GM12878 (cell line): ENCODE measurements around the gene TRIM16. TPM values are rescaled to one million over a fixed set of nuclear protein-coding genes. Genes with fewer than 3 reads are reported as not detected.

Experiments
- ATAC-seq: fragments of 200-7000 bp; cut with Tn5 transposase; 3 replicates; pipeline ENCODE4 v1.9.1; 2020; ENCODE audit warnings: mild to moderate bottlenecking, moderate library complexity
- BruUV-seq: library from RNA; stranded (reverse); fragments of 400-500 nt; replicated peaks from 2 replicates; lab custom pipeline; 2021; lab: Mats Ljungman, UMichigan
- CTCF ChIA-PET: fragments of 300-600 bp; sonication (Branson Sonifier 250); formaldehyde crosslinking; extraction: SDS; loops from one replicate; lab custom pipeline; 2021; ENCODE audit warnings: inconsistent platforms; lab: Yijun Ruan, JAX
- POLR2A ChIA-PET: fragments of 350-600 bp; formaldehyde crosslinking; extraction: SDS; loops from one replicate; lab custom pipeline; 2021; ENCODE audit warnings: inconsistent platforms; lab: Charles Lee
- RAD21 ChIA-PET: fragments of 300-600 bp; sonication (Branson Sonifier 250); formaldehyde crosslinking; loops from one replicate; lab custom pipeline; 2023; ENCODE audit warnings: antibody characterized with exemption; ENCODE audit not compliant: unreplicated experiment; lab: Charles Lee
- SMC1A ChIA-PET: fragments of 300-600 bp; sonication (Branson Sonifier 250); formaldehyde crosslinking; loops from one replicate; lab custom pipeline; 2023; ENCODE audit not compliant: unreplicated experiment, uncharacterized antibody; lab: Charles Lee
- DNase-seq: peaks from one replicate; pipeline ENCODE4 v3.0.0-alpha.2; 2011; ENCODE audit warnings: low read depth, low spot score
- FAIRE-seq: peaks from 3 replicates; lab custom pipeline; 2011; peaks lifted over from hg19 to GRCh38; lab: Jason Lieb, UNC
- H2AFZ ChIP-seq: 2 replicates; pipeline ENCODE4 v1.6.0; 2011; ENCODE audit warnings: low read depth, low read length, control low read depth; ENCODE audit not compliant: control insufficient read depth
- H3K27ac ChIP-seq: 2 replicates; pipeline ENCODE4 v1.5.1; 2011; ENCODE audit warnings: control low read depth; ENCODE audit not compliant: control insufficient read depth, insufficient read depth
- H3K27me3 ChIP-seq, 2 experiments: replicated peaks in 1 of 2; 2 replicates each; pipeline versions ENCODE4 v1.6.0 to v1.6.1; 2011; ENCODE audit warnings: low read length in 1 of 2; ENCODE audit not compliant: control insufficient read depth in 2 of 2, insufficient read depth in 2 of 2
- H3K36me3 ChIP-seq, 2 experiments: 2 replicates each; pipeline ENCODE4 v1.5.1; 2011; ENCODE audit warnings: low read length in 1 of 2; ENCODE audit not compliant: control insufficient read depth in 2 of 2, insufficient read depth in 2 of 2
- H3K4me1 ChIP-seq: 2 replicates; pipeline ENCODE4 v1.6.1; 2011; ENCODE audit warnings: mild to moderate bottlenecking, low read length, moderate library complexity, mixed read lengths; ENCODE audit not compliant: control insufficient read depth, insufficient read depth
- H3K4me2 ChIP-seq: 2 replicates; pipeline ENCODE4 v1.6.0; 2011; ENCODE audit warnings: control low read depth; ENCODE audit not compliant: control insufficient read depth, insufficient read depth
- H3K4me3 ChIP-seq: fragments of 200-600 bp; sonication (generic); 2 replicates; pipeline ENCODE4 v1.5.1; 2016
- H3K79me2 ChIP-seq: 2 replicates; pipeline ENCODE4 v1.6.0; 2011; ENCODE audit warnings: low read length; ENCODE audit not compliant: control insufficient read depth, insufficient read depth
- H3K9ac ChIP-seq: 2 replicates; pipeline ENCODE4 v1.8.0; 2011; ENCODE audit warnings: low read length, control low read depth, mixed read lengths; ENCODE audit not compliant: control insufficient read depth, insufficient read depth
- H3K9me3 ChIP-seq: replicated peaks from 3 replicates; pipeline ENCODE4 v1.5.1; 2011; ENCODE audit warnings: mild to moderate bottlenecking, low read length; ENCODE audit not compliant: control insufficient read depth, insufficient read depth
- H4K20me1 ChIP-seq: 2 replicates; pipeline ENCODE4 v1.6.0; 2011; ENCODE audit not compliant: control insufficient read depth, insufficient read depth
- ATF2 ChIP-seq: IDR thresholded peaks from 2 replicates; pipeline ENCODE4 v1.6.1; 2012; ENCODE audit warnings: low read length, inconsistent platforms
- BCL3 ChIP-seq: IDR thresholded peaks from 2 replicates; pipeline ENCODE4 v1.6.1; 2011; ENCODE audit warnings: borderline replicate concordance, low read depth, mild to moderate bottlenecking, moderate library complexity, low read length; ENCODE audit not compliant: insufficient read depth, poor library complexity, severe bottlenecking
- BRCA1 ChIP-seq: IDR thresholded peaks from 2 replicates; pipeline ENCODE4 v1.6.1; 2011; ENCODE audit warnings: low read depth, low read length, improper control_type of control experiment
- CHD1 ChIP-seq: IDR thresholded peaks from 2 replicates; pipeline ENCODE4 v1.6.1; 2012; ENCODE audit warnings: low read depth, low read length, improper control_type of control experiment
- CUX1 ChIP-seq: IDR thresholded peaks from 2 replicates; pipeline ENCODE4 v1.6.1; 2012; ENCODE audit warnings: improper control_type of control experiment, low read depth, low read length; ENCODE audit not compliant: insufficient replicate concordance
- EZH2 ChIP-seq: IDR thresholded peaks from 2 replicates; pipeline ENCODE4 v1.6.1; 2012; ENCODE audit warnings: low read depth, mild to moderate bottlenecking, control low read depth, inconsistent platforms, low read length, borderline replicate concordance; ENCODE audit not compliant: control insufficient read depth
- KAT2A ChIP-seq: conservative IDR thresholded peaks from 2 replicates; pipeline ENCODE4 v1.6.1; 2011; ENCODE audit warnings: low read depth, low read length; ENCODE audit not compliant: control insufficient read depth
- PAX5 ChIP-seq: IDR thresholded peaks from 2 replicates; pipeline ENCODE4 v1.6.1; 2011; ENCODE audit warnings: low read depth, low read length, borderline replicate concordance
- POU2F2 ChIP-seq: IDR thresholded peaks from 3 replicates; pipeline ENCODE4 v1.6.1; 2011; ENCODE audit warnings: low read depth, mild to moderate bottlenecking, low read length, borderline replicate concordance
- SIX5 ChIP-seq: IDR thresholded peaks from 2 replicates; pipeline ENCODE4 v1.6.1; 2011; ENCODE audit warnings: mild to moderate bottlenecking, low read depth, low read length, moderate library complexity; ENCODE audit not compliant: severe bottlenecking
- YY1 ChIP-seq: IDR thresholded peaks from 2 replicates; pipeline ENCODE4 v1.6.1; 2011; ENCODE audit warnings: low read depth, mild to moderate bottlenecking, low read length
- WGBS: methylation state at CpG from one replicate; pipeline ENCODE4 v1.1.6; 2016; ENCODE audit warnings: low lambda C conversion rate; ENCODE audit not compliant: insufficient replicate concordance, insufficient coverage; ENCODE audit errors: missing lambda C conversion rate; 5-methylcytosine and 5-hydroxymethylcytosine counted together
- in situ Hi-C: fragments of 300-500 bp; cut with MboI; formaldehyde crosslinking; loops from 9 replicates; pipeline ENCODE4 v1.14.3; 2018; ENCODE audit warnings: mixed read lengths
- intact Hi-C: fragments of 100-400 bp; cut with micrococcal nuclease; formaldehyde crosslinking; loops from one replicate; pipeline ENCODE4 v1.14.2; 2022; ENCODE audit not compliant: unreplicated experiment
- polyA plus RNA-seq, 11 experiments: library from polyadenylated mRNA; depleted of rRNA in 4 of 11; unstranded in 6 of 11; stranded (reverse) in 5 of 11; fragments of >200 nt; fragmentation: Nextera tagmentation in 4 of 11; fragmentation: Illumina TruSeq in 1 of 11; extraction: Ambion mirVana in 4 of 11; extraction: Trizol in 1 of 11; gene quantifications; 1 replicate in 1 of 11; 2 replicates in 10 of 11; pipeline versions ENCODE4 v1.2.1 to v1.2.3, GENCODE V29; 2011 to 2016; ENCODE audit warnings: inconsistent platforms in 2 of 11, missing spikeins in 2 of 11, low read depth in 1 of 11
- total RNA-seq, 4 experiments: library from RNA; depleted of rRNA in 3 of 4; stranded (reverse); fragments of >200 nt in 3 of 4; fragmentation: Illumina TruSeq in 1 of 4; extraction: Trizol in 1 of 4; gene quantifications; 2 replicates each; pipeline versions ENCODE4 v1.2.1 to v1.2.3, GENCODE V29; 2013 to 2021
- TF ChIP-seq, protein P1 (sequence below): fragments of 450-650 bp; IDR thresholded peaks from 2 replicates; pipeline ENCODE4 v1.6.1; 2018; ENCODE audit warnings: borderline replicate concordance, mild to moderate bottlenecking; ENCODE audit not compliant: partially characterized antibody

Gene TRIM16
- total and polyA plus RNA-seq, 10 of the 15 experiments (the other 5 are each of a cell fraction or from before 2014, with no cell fraction given), result 2.6 to 11.9 (median 9.9) TPM

DNA sequence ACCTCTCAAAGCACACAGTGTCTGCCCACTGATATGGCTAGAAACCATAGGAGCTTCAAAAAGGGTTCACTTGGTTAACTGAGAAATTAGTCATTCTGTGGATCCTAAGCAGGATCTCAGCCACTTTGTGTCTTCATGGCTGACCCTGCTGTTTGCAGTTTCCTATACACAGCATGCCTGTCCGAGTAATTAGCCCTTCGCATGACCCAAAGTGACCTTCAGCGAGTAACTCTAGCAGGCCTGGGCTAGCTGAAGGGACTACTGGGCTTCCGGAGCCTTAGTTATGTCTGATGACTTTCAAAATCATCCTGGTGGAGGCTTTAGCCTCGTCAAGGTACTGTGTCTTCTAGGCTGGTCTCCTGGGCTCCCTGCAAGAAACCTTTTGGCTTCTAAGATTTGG lies 35.7 kb downstream of the TRIM16 start:
- Histone ChIP-seq H3K9ac (no peak overlapping the region), H3K4me2 (no peak overlapping the region)
- CTCF ChIA-PET, result interaction anchor here (0.9 kb wide), 1 partner anchor 13 kb away, joined by 3 read pairs; no protein-coding TSS in a partner anchor

More for the DNA sequence above, 35.7 kb downstream of the TRIM16 start:
- ChIA-PET SMC1A (interaction anchor here (0.7 kb wide), 1 partner anchor 11 kb away, joined by 3 read pairs; no protein-coding TSS in a partner anchor), RAD21 (no interaction called here), POLR2A (interaction anchor here (0.5 kb wide), 1 partner anchor 28 kb away, joined by 4 read pairs; no protein-coding TSS in a partner anchor)
- BruUV-seq, result no TSS peak
- in situ Hi-C loops, result no loop called here
- intact Hi-C loops, result no loop called here
- 86% methylated on average over 5 of the region's 5 CpGs for WGBS
- no peaks in the 10 kb centered on the region for H3K36me3 ChIP-seq
- no peak overlapping the region for H2AFZ ChIP-seq
- TF ChIP-seq PAX5 (no peak), BCL3 (no peak), ATF2 (no peak), YY1 (no peak), EZH2 (no peak), CUX1 (no peak), BRCA1 (no peak), SIX5 (no peak), CHD1 (no peak), POU2F2 (no peak), KAT2A (no peak)
- TF ChIP-seq, protein P1, sequence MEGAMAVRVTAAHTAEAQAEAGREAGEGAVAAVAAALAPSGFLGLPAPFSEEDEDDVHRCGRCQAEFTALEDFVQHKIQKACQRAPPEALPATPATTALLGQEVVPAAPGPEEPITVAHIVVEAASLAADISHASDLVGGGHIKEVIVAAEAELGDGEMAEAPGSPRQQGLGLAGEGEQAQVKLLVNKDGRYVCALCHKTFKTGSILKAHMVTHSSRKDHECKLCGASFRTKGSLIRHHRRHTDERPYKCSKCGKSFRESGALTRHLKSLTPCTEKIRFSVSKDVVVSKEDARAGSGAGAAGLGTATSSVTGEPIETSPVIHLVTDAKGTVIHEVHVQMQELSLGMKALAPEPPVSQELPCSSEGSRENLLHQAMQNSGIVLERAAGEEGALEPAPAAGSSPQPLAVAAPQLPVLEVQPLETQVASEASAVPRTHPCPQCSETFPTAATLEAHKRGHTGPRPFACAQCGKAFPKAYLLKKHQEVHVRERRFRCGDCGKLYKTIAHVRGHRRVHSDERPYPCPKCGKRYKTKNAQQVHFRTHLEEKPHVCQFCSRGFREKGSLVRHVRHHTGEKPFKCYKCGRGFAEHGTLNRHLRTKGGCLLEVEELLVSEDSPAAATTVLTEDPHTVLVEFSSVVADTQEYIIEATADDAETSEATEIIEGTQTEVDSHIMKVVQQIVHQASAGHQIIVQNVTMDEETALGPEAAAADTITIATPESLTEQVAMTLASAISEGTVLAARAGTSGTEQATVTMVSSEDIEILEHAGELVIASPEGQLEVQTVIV, result no peak
- no peak overlapping the region for H3K4me3 ChIP-seq
- FAIRE-seq (no peak), DNase-seq (no peak), ATAC-seq (no peak)
- H3K79me2 ChIP-seq, result no peaks in the 10 kb centered on the region
- no peaks in the 10 kb centered on the region for H3K27me3 ChIP-seq
- H4K20me1 ChIP-seq, result no peaks in the 10 kb centered on the region
- H3K27ac ChIP-seq, result no peak overlapping the region
- no peaks in the 10 kb centered on the region for H3K9me3 ChIP-seq
- H3K4me1 ChIP-seq, result peaks cover 10% of the 10 kb centered on the region
